ENCODE results near the gene FPGT.

DNA sequence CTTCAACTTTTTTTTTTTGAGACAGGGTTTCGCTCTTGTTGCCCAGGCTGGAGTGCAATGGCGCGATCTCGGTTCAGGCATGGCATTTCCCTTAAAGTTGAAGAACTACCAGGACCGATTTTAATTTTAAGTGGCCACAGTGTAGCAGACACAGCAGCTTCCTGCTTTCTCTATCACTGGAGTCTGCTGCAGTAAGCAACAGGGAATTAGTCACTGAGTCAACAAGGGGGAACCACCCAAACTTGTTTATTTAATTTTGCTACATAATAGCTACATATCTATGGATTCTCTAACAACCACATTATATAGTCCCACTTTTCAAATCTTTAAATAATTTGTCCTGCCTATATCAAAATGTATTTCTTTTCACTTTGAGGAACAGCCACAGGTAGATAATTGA is 24.7 kb downstream of the FPGT start:
- TF ChIP-seq CTCF (conservative IDR thresholded peaks at IDR 0.05 in 1 of 2, IDR thresholded peaks at IDR 0.05 in 1 of 2; ENCODE audit: low read depth in 1 of 2, low read length in 2 of 2) (no peak), EZH2 (IDR thresholded peaks at IDR 0.05; ENCODE audit: low read length, missing control alignments) (no peak)
